Colonic mucosa (tissue), 4 donors: ENCODE measurements around the gene TARBP2. TPM values are rescaled to one million over a fixed set of nuclear protein-coding genes. Genes with fewer than 3 reads are reported as not detected.

Source experiments
- DNase-seq: peaks from one replicate; pipeline ENCODE4 v3.0.0-alpha.2; 2020
- H3K27ac ChIP-seq: fragments of 200-600 bp; one replicate; pipeline ENCODE4 v1.8.0; 2021
- H3K27me3 ChIP-seq: fragments of 200-600 bp; one replicate; pipeline ENCODE4 v1.8.0; 2021
- H3K36me3 ChIP-seq: fragments of 200-600 bp; one replicate; pipeline ENCODE4 v1.8.0; 2021
- H3K4me1 ChIP-seq: fragments of 200-600 bp; one replicate; pipeline ENCODE4 v1.8.0; 2021; ENCODE audit warnings: mild to moderate bottlenecking
- H3K4me3 ChIP-seq: fragments of 200-600 bp; one replicate; pipeline ENCODE4 v1.8.0; 2021
- H3K9ac ChIP-seq, 2 donors: one replicate each; pipeline ENCODE4 v1.7.0; 2013; ENCODE audit warnings: control low read depth in 2 of 2, low read depth in 2 of 2, low read length in 2 of 2
- H3K9me3 ChIP-seq: fragments of 200-600 bp; one replicate; pipeline ENCODE4 v1.8.0; 2021
- intact Hi-C: fragments of 100-400 bp; cut with DNase I; formaldehyde crosslinking; loops from one replicate; pipeline ENCODE4 v1.14.1; 2022
- total RNA-seq, 2 donors: library from RNA; stranded (reverse); fragmentation: NEBNext Ultra II Directional in 1 of 2; extraction: Animal tissue kit (Norgen Biotek cat#: 25700) in 1 of 2; gene quantifications; one replicate each; pipeline ENCODE4 v1.2.1, GENCODE V29; 2021
- TF ChIP-seq, protein P1 (sequence below): fragments of 200-600 bp; IDR thresholded peaks from one replicate; pipeline ENCODE4 v1.8.0; 2022; ENCODE audit warnings: antibody characterized with exemption, mild to moderate bottlenecking
- donor health status: healthy.
- donor health status: DM: no; HTN: no; CAD: no.
- donor health status: DM: no; HTN: no; CAD: no.

TARBP2 gene
- total RNA-seq, 2 donors from 2014 or later, result 20.7 to 36.9 TPM

DNA sequence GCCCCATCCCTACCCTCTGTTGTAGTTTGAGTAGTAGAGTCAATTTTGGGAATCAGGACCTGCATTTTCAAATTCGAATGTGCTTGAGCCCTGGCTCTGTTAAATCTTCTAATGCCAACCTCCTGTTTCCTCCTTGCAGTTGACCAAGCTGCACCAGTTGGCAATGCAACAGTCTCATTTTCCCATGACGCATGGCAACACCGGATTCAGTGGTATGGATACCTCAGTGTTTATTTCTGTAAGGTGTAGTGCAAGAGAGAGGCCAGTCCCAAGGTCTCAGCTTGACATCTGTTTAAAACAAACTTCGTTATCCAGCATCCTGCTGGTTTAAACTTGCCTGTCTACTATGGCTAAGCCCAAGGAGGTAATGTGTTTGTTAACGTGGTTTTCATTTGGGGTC is 34.0 kb upstream of the TARBP2 start:
- Histone ChIP-seq H3K27me3 (no peaks in the 10 kb centered on the region), H3K9ac (no peak overlapping the region), H3K4me3 (no peak overlapping the region), H3K36me3 (peaks cover 64% of the 10 kb centered on the region), H3K27ac (no peak overlapping the region), H3K9me3 (no peaks in the 10 kb centered on the region), H3K4me1 (peaks cover 2% of the 10 kb centered on the region)
- TF ChIP-seq, protein P1, sequence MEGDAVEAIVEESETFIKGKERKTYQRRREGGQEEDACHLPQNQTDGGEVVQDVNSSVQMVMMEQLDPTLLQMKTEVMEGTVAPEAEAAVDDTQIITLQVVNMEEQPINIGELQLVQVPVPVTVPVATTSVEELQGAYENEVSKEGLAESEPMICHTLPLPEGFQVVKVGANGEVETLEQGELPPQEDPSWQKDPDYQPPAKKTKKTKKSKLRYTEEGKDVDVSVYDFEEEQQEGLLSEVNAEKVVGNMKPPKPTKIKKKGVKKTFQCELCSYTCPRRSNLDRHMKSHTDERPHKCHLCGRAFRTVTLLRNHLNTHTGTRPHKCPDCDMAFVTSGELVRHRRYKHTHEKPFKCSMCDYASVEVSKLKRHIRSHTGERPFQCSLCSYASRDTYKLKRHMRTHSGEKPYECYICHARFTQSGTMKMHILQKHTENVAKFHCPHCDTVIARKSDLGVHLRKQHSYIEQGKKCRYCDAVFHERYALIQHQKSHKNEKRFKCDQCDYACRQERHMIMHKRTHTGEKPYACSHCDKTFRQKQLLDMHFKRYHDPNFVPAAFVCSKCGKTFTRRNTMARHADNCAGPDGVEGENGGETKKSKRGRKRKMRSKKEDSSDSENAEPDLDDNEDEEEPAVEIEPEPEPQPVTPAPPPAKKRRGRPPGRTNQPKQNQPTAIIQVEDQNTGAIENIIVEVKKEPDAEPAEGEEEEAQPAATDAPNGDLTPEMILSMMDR, result no peak
- intact Hi-C loops, result no loop called here
- no peak for DNase-seq

- TF ChIP-seq, protein P1, result no peak
- Histone ChIP-seq H3K27me3 (no peaks in the 10 kb centered on the region), H3K9me3 (no peaks in the 10 kb centered on the region), H3K9ac (no peak overlapping the region), H3K4me1 (no peaks in the 10 kb centered on the region), H3K36me3 (peaks cover 56% of the 10 kb centered on the region), H3K27ac (no peak overlapping the region), H3K4me3 (no peak overlapping the region)
- intact Hi-C loops, result no loop called here
- no peak for DNase-seq
Measured at GRCh38 chr12:53467880-53468279, 33.2 kb upstream of the TARBP2 start.

DNA sequence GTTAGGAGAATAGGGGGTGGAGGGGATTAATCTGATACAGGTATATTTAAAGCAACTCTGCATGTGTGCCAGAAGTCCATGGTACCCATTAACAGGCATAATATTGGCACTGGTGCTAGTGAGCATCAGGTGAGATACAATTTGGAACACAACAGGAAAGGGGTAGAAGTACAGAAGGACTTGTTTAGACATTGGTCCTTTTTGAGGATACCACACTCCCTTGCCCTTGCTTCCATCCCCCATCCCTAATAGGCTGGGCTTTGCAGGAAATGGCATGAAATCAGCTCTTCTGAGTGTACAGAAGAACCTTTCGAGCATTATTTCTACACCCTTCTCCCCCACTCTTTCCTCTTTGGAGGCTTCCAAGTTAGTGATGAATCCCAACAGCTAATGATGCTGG is 32.8 kb upstream of the TARBP2 start:
- no peak overlapping the region for H3K9ac ChIP-seq
- intact Hi-C loops, result no loop called here
- no peaks in the 10 kb centered on the region for H3K27me3 ChIP-seq
- TF ChIP-seq, protein P1, result no peak
- no peaks in the 10 kb centered on the region for H3K9me3 ChIP-seq
- peaks cover 52% of the 10 kb centered on the region for H3K36me3 ChIP-seq
- H3K27ac ChIP-seq, result no peak overlapping the region
- H3K4me1 ChIP-seq, result no peaks in the 10 kb centered on the region
- H3K4me3 ChIP-seq, result no peak overlapping the region
- DNase-seq, result no peak

DNA sequence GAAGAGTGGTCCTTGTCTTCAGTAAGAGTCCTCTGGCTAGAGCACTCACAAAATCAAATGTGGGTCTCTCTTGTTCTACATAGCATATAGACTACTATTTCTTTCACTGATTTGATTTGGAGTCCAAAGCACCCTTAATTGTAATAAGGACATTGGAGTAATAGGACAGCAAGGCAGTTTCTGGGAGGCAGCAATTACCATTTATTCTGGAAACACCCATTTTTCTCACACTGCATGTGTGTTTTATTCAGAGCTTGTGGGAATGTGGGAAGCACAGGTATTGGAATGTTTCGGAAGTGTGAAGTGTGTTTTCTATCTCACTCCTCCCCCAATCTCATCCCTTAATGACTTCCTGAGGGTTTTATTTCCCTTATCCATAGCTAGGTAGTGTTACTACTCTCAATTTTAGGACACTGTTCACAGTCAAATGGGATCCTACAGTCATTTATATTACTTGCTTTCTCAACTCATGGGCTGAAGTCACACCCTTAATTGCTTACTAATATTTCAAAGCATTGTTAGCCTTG is 29.0 kb upstream of the TARBP2 start:
- Histone ChIP-seq H3K4me1 (no peaks in the 10 kb centered on the region), H3K36me3 (peaks cover 44% of the 10 kb centered on the region), H3K9ac (no peak overlapping the region), H3K27me3 (no peaks in the 10 kb centered on the region), H3K4me3 (no peak overlapping the region), H3K27ac (no peak overlapping the region), H3K9me3 (no peaks in the 10 kb centered on the region)
- TF ChIP-seq, protein P1, result no peak
- intact Hi-C loops, result no loop called here
- DNase-seq, result no peak

- no peak overlapping the region for H3K4me3 ChIP-seq
- TF ChIP-seq, protein P1, result no peak
- peaks cover 28% of the 10 kb centered on the region for H3K36me3 ChIP-seq
- no peak for DNase-seq
- H3K27ac ChIP-seq, result no peak overlapping the region
- no peaks in the 10 kb centered on the region for H3K4me1 ChIP-seq
- intact Hi-C loops, result no loop called here
- H3K9ac ChIP-seq, result no peak overlapping the region
- no peaks in the 10 kb centered on the region for H3K9me3 ChIP-seq
- no peaks in the 10 kb centered on the region for H3K27me3 ChIP-seq
Measured at GRCh38 chr12:53474077-53474476, 27.0 kb upstream of the TARBP2 start.
